ENCODE measurements around the gene MCCD1.

The MCCD1 gene

DNA sequence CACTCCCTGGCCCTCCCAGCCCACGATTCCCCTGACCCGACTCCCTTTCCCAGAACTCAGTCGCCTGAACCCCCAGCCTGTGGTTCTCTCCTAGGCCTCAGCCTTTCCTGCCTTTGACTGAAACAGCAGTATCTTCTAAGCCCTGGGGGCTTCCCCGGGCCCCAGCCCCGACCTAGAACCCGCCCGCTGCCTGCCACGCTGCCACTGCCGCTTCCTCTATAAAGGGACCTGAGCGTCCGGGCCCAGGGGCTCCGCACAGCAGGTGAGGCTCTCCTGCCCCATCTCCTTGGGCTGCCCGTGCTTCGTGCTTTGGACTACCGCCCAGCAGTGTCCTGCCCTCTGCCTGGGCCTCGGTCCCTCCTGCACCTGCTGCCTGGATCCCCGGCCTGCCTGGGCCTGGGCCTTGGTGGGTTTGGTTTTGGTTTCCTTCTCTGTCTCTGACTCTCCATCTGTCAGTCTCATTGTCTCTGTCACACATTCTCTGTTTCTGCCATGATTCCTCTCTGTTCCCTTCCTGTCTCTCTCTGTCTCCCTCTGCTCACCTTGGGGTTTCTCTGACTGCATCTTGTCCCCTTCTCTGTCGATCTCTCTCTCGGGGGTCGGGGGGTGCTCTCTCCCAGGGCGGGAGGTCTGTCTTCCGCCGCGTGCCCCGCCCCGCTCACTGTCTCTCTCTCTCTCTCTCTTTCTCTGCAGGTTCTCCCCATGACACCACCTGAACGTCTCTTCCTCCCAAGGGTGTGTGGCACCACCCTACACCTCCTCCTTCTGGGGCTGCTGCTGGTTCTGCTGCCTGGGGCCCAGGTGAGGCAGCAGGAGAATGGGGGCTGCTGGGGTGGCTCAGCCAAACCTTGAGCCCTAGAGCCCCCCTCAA, 43.5 kb downstream of the MCCD1 start, which contains the start of gene LTA:
Gene LTA (plus strand): TSS at position 249 of the 871 bp plus-strand sequence. CDS start 454 bp downstream, at position 703.
- no peak within 1 kb of the TSS for H3K27ac ChIP-seq
- no peak within 1 kb of the TSS for H3K9ac ChIP-seq

DNA sequence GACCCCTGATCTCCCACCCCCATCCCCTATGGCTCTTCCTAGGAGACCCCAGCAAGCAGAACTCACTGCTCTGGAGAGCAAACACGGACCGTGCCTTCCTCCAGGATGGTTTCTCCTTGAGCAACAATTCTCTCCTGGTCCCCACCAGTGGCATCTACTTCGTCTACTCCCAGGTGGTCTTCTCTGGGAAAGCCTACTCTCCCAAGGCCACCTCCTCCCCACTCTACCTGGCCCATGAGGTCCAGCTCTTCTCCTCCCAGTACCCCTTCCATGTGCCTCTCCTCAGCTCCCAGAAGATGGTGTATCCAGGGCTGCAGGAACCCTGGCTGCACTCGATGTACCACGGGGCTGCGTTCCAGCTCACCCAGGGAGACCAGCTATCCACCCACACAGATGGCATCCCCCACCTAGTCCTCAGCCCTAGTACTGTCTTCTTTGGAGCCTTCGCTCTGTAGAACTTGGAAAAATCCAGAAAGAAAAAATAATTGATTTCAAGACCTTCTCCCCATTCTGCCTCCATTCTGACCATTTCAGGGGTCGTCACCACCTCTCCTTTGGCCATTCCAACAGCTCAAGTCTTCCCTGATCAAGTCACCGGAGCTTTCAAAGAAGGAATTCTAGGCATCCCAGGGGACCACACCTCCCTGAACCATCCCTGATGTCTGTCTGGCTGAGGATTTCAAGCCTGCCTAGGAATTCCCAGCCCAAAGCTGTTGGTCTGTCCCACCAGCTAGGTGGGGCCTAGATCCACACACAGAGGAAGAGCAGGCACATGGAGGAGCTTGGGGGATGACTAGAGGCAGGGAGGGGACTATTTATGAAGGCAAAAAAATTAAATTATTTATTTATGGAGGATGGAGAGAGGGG, 44.7 kb downstream of the MCCD1 start:
- Histone ChIP-seq H3K27me3 (ENCODE audit: control insufficient read depth, insufficient read depth, low read length) (no peaks in the 10 kb centered on the region), H3K9ac (no peak overlapping the region), H3K4me3 (ENCODE audit: low read depth, low read length) (no peak overlapping the region), H3K79me2 (no peaks in the 10 kb centered on the region), H3K27ac (no peak overlapping the region), H3K9me3 (ENCODE audit: control insufficient read depth, low read length) (no peaks in the 10 kb centered on the region), H3K4me1 (no peaks in the 10 kb centered on the region), H3K36me3 (ENCODE audit: control insufficient read depth, insufficient read depth, low read length) (no peaks in the 10 kb centered on the region), H3K4me2 (ENCODE audit: low read length) (no peak overlapping the region), H2AFZ (no peak overlapping the region)
- TF ChIP-seq, protein P1, sequence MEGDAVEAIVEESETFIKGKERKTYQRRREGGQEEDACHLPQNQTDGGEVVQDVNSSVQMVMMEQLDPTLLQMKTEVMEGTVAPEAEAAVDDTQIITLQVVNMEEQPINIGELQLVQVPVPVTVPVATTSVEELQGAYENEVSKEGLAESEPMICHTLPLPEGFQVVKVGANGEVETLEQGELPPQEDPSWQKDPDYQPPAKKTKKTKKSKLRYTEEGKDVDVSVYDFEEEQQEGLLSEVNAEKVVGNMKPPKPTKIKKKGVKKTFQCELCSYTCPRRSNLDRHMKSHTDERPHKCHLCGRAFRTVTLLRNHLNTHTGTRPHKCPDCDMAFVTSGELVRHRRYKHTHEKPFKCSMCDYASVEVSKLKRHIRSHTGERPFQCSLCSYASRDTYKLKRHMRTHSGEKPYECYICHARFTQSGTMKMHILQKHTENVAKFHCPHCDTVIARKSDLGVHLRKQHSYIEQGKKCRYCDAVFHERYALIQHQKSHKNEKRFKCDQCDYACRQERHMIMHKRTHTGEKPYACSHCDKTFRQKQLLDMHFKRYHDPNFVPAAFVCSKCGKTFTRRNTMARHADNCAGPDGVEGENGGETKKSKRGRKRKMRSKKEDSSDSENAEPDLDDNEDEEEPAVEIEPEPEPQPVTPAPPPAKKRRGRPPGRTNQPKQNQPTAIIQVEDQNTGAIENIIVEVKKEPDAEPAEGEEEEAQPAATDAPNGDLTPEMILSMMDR (IDR thresholded peaks at IDR 0.05) = no peak

More for the DNA sequence above, 43.5 kb downstream of the MCCD1 start, which contains the start of gene LTA:
- H3K27me3 ChIP-seq (ENCODE audit: control insufficient read depth, insufficient read depth, low read length) = no peaks in the 10 kb centered on the region
- no peaks in the 10 kb centered on the region for H3K4me1 ChIP-seq
- H2AFZ ChIP-seq = no peak within 1 kb of the TSS
- no peaks in the 10 kb centered on the region for H3K36me3 ChIP-seq (ENCODE audit: control insufficient read depth, insufficient read depth, low read length)
- no peak within 1 kb of the TSS for H3K4me2 ChIP-seq (ENCODE audit: low read length)
- no peaks in the 10 kb centered on the region for H3K79me2 ChIP-seq
- H3K4me3 ChIP-seq (ENCODE audit: low read depth, low read length) = no peak within 1 kb of the TSS
- no peaks in the 10 kb centered on the region for H3K9me3 ChIP-seq (ENCODE audit: control insufficient read depth, low read length)
- TF ChIP-seq, protein P1 (IDR thresholded peaks at IDR 0.05) = no peak

DNA sequence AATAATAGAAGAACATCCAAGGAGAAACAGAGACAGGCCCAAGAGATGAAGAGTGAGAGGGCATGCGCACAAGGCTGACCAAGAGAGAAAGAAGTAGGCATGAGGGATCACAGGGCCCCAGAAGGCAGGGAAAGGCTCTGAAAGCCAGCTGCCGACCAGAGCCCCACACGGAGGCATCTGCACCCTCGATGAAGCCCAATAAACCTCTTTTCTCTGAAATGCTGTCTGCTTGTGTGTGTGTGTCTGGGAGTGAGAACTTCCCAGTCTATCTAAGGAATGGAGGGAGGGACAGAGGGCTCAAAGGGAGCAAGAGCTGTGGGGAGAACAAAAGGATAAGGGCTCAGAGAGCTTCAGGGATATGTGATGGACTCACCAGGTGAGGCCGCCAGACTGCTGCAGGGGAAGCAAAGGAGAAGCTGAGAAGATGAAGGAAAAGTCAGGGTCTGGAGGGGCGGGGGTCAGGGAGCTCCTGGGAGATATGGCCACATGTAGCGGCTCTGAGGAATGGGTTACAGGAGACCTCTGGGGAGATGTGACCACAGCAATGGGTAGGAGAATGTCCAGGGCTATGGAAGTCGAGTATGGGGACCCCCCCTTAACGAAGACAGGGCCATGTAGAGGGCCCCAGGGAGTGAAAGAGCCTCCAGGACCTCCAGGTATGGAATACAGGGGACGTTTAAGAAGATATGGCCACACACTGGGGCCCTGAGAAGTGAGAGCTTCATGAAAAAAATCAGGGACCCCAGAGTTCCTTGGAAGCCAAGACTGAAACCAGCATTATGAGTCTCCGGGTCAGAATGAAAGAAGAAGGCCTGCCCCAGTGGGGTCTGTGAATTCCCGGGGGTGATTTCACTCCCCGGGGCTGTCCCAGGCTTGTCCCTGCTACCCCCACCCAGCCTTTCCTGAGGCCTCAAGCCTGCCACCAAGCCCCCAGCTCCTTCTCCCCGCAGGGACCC, 45.6 kb downstream of the MCCD1 start:
- Histone ChIP-seq H3K79me2 (no peaks in the 10 kb centered on the region), H3K36me3 (ENCODE audit: control insufficient read depth, insufficient read depth, low read length) (no peaks in the 10 kb centered on the region), H3K4me2 (ENCODE audit: low read length) (no peak overlapping the region), H3K4me1 (no peaks in the 10 kb centered on the region), H3K27ac (no peak overlapping the region), H3K9ac (no peak overlapping the region), H3K27me3 (ENCODE audit: control insufficient read depth, insufficient read depth, low read length) (no peaks in the 10 kb centered on the region), H2AFZ (no peak overlapping the region), H3K4me3 (ENCODE audit: low read depth, low read length) (no peak overlapping the region), H3K9me3 (ENCODE audit: control insufficient read depth, low read length) (no peaks in the 10 kb centered on the region)
- TF ChIP-seq, protein P1 (IDR thresholded peaks at IDR 0.05) = no peak

DNA sequence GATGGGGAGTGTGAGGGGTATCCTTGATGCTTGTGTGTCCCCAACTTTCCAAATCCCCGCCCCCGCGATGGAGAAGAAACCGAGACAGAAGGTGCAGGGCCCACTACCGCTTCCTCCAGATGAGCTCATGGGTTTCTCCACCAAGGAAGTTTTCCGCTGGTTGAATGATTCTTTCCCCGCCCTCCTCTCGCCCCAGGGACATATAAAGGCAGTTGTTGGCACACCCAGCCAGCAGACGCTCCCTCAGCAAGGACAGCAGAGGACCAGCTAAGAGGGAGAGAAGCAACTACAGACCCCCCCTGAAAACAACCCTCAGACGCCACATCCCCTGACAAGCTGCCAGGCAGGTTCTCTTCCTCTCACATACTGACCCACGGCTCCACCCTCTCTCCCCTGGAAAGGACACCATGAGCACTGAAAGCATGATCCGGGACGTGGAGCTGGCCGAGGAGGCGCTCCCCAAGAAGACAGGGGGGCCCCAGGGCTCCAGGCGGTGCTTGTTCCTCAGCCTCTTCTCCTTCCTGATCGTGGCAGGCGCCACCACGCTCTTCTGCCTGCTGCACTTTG, 46.7 kb downstream of the MCCD1 start, which contains the start of gene TNF:
Gene TNF (plus strand): TSS at position 231 of the 567 bp plus-strand sequence. CDS start 177 bp downstream, at position 408.
- Histone ChIP-seq H3K4me1 (no peaks in the 10 kb centered on the region), H3K36me3 (ENCODE audit: control insufficient read depth, insufficient read depth, low read length) (no peaks in the 10 kb centered on the region), H3K4me3 (ENCODE audit: low read depth, low read length) (peak within 1 kb of the TSS; percentile 37), H3K9ac (no peak within 1 kb of the TSS), H3K27ac (no peak within 1 kb of the TSS), H3K9me3 (ENCODE audit: control insufficient read depth, low read length) (no peaks in the 10 kb centered on the region), H3K79me2 (no peaks in the 10 kb centered on the region), H2AFZ (no peak within 1 kb of the TSS), H3K4me2 (ENCODE audit: low read length) (no peak within 1 kb of the TSS), H3K27me3 (ENCODE audit: control insufficient read depth, insufficient read depth, low read length) (no peaks in the 10 kb centered on the region)
- TF ChIP-seq, protein P1 (IDR thresholded peaks at IDR 0.05) = no peak

All from parathyroid adenoma (tissue), 2 donors.